Fibroblast of lung (primary cell): ENCODE measurements around the gene DPYD. TPM values are rescaled to one million over a fixed set of nuclear protein-coding genes. Genes with fewer than 3 reads are reported as not detected.

ENCODE experiments used
- DNase-seq, 2 donors: peaks; one replicate each; pipeline versions ENCODE4 v3.0.0 to v3.0.0-alpha.2; 2010; ENCODE audit warnings: low read depth in 2 of 2
- H2AFZ ChIP-seq: 2 replicates; pipeline ENCODE4 v1.5.1; 2012; ENCODE audit warnings: low read length, control low read depth, inconsistent platforms
- H3K27ac ChIP-seq: 2 replicates; pipeline ENCODE4 v1.5.1; 2011; ENCODE audit warnings: low read length, control low read depth; ENCODE audit not compliant: insufficient read depth
- H3K27me3 ChIP-seq: 2 replicates; pipeline ENCODE4 v1.5.1; 2011; ENCODE audit warnings: mild to moderate bottlenecking, low read length; ENCODE audit not compliant: control insufficient read depth, insufficient read depth
- H3K36me3 ChIP-seq: 2 replicates; pipeline ENCODE4 v1.5.1; 2011; ENCODE audit warnings: low read length; ENCODE audit not compliant: control insufficient read depth, insufficient read depth
- H3K4me1 ChIP-seq: 2 replicates; pipeline ENCODE4 v1.5.1; 2011; ENCODE audit warnings: low read length; ENCODE audit not compliant: control insufficient read depth, insufficient read depth; ENCODE audit errors: extremely low read depth
- H3K4me2 ChIP-seq: 2 replicates; pipeline ENCODE4 v1.5.1; 2011; ENCODE audit warnings: low read length, control low read depth; ENCODE audit not compliant: insufficient read depth; ENCODE audit errors: extremely low read depth
- H3K4me3 ChIP-seq, 4 experiments: fragments of 200-600 bp in 1 of 4; sonication (generic) in 1 of 4; replicated peaks in 1 of 4; 2 replicates each; pipeline ENCODE4 v1.5.1; 2011 to 2016; ENCODE audit warnings: low read length in 4 of 4, low read depth in 3 of 4, mild to moderate bottlenecking in 3 of 4, control low read depth in 2 of 4, inconsistent platforms in 1 of 4, mixed read lengths in 1 of 4; ENCODE audit not compliant: insufficient read depth in 1 of 4; ENCODE audit errors: control extremely low read depth in 1 of 4
- H3K79me2 ChIP-seq: 2 replicates; pipeline ENCODE4 v1.5.1; 2012; ENCODE audit warnings: mild to moderate bottlenecking, low read length, inconsistent platforms; ENCODE audit not compliant: control insufficient read depth, insufficient read depth
- H3K9ac ChIP-seq: 2 replicates; pipeline ENCODE4 v1.5.1; 2011; ENCODE audit warnings: mild to moderate bottlenecking, low read length, control low read depth; ENCODE audit not compliant: insufficient read depth
- H3K9me3 ChIP-seq: 2 replicates; pipeline ENCODE4 v1.5.1; 2012; ENCODE audit warnings: low read depth, low read length; ENCODE audit not compliant: control insufficient read depth, insufficient read depth
- H4K20me1 ChIP-seq: 2 replicates; pipeline ENCODE4 v1.5.1; 2011; ENCODE audit warnings: low read length; ENCODE audit not compliant: control insufficient read depth, insufficient read depth; ENCODE audit errors: extremely low read depth
- EZH2 ChIP-seq: IDR thresholded peaks from 2 replicates; pipeline ENCODE4 v1.5.1; 2012; ENCODE audit warnings: low read length, control low read depth, mild to moderate bottlenecking; ENCODE audit errors: missing control alignments
- polyA plus RNA-seq, 2 donors: library from polyadenylated mRNA; depleted of rRNA in 1 of 2; stranded (reverse) in 1 of 2; unstranded in 1 of 2; fragments of >200 nt; gene quantifications; 2 replicates each; pipeline ENCODE4 v1.2.1, GENCODE V29; 2011 to 2012; ENCODE audit warnings: missing spikeins in 1 of 2
- total RNA-seq: library from RNA; depleted of rRNA; stranded (reverse); fragments of >200 nt; gene quantifications from 2 replicates; pipeline ENCODE4 v1.2.1, GENCODE V29; 2014
- TF ChIP-seq, protein P1 (sequence below), 2 donors: IDR thresholded peaks in 1 of 2; conservative IDR thresholded peaks in 1 of 2; 1 replicate in 1 of 2; 2 replicates in 1 of 2; pipeline ENCODE4 v1.5.1; 2011 to 2012; ENCODE audit warnings: low read length in 2 of 2, control low read depth in 1 of 2, inconsistent platforms in 1 of 2, low read depth in 1 of 2, mild to moderate bottlenecking in 1 of 2

Gene DPYD
- total and polyA plus RNA-seq, 2 donors (not counting 1 experiment from before 2014, with no cell fraction given), result 32.0 to 63.1 TPM

DNA sequence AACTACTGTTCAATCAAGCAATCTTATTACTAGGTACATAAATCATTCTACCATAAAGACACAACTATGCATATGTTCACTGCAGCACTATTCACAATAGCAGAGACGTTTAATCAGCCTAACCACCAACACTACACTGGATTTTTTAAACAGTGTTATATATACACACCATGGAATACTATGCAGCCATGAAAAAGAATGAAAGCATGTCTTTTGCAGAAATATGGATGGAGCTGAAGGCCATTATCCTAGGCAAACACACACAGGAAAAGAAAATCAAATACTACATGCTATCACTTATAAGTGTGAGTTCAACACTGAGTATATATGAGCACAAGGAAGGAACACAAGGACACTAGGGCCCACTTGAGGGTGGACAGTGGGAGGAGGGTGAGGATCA lies 159.2 kb downstream of the DPYD start:
- Histone ChIP-seq H3K4me1 (no peaks in the 10 kb centered on the region), H3K9me3 (no peaks in the 10 kb centered on the region), H3K9ac (no peak overlapping the region), H2AFZ (no peak overlapping the region), H3K4me2 (no peak overlapping the region), H4K20me1 (no peaks in the 10 kb centered on the region), H3K79me2 (no peaks in the 10 kb centered on the region), H3K36me3 (no peaks in the 10 kb centered on the region), H3K27me3 (no peaks in the 10 kb centered on the region), H3K4me3 (no peak overlapping the region), H3K27ac (no peak overlapping the region)
- DNase-seq, result no peak
- TF ChIP-seq EZH2, result no peak
- TF ChIP-seq, protein P1, sequence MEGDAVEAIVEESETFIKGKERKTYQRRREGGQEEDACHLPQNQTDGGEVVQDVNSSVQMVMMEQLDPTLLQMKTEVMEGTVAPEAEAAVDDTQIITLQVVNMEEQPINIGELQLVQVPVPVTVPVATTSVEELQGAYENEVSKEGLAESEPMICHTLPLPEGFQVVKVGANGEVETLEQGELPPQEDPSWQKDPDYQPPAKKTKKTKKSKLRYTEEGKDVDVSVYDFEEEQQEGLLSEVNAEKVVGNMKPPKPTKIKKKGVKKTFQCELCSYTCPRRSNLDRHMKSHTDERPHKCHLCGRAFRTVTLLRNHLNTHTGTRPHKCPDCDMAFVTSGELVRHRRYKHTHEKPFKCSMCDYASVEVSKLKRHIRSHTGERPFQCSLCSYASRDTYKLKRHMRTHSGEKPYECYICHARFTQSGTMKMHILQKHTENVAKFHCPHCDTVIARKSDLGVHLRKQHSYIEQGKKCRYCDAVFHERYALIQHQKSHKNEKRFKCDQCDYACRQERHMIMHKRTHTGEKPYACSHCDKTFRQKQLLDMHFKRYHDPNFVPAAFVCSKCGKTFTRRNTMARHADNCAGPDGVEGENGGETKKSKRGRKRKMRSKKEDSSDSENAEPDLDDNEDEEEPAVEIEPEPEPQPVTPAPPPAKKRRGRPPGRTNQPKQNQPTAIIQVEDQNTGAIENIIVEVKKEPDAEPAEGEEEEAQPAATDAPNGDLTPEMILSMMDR (conservative IDR thresholded peaks at IDR 0.05 in 1 of 2, IDR thresholded peaks at IDR 0.05 in 1 of 2; ENCODE audit: low read depth in 1 of 2, low read length in 2 of 2), result no peak

DNA sequence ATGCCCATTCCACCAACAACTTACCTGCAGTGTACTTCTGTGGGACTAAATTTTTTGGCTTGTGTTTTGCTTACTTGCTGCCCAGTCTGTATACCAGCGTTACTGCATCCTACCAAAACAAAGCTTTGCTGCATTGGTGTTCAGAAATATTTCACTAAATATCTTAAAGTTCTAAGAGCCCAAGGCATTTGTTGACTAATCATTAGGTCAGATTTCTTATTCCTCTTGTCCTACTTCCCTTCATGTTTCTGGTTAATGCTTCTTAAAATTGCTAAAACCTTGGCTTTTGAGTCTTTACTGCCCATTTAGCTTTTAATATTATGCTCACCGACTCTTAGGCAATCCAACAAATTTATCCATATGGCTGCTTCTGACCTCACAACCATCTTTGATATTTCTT lies 161.8 kb downstream of the DPYD start:
- Histone ChIP-seq H2AFZ (no peak overlapping the region), H3K79me2 (no peaks in the 10 kb centered on the region), H3K36me3 (no peaks in the 10 kb centered on the region), H3K4me3 (no peak overlapping the region), H4K20me1 (no peaks in the 10 kb centered on the region), H3K4me2 (no peak overlapping the region), H3K9ac (no peak overlapping the region), H3K4me1 (no peaks in the 10 kb centered on the region), H3K9me3 (no peaks in the 10 kb centered on the region), H3K27me3 (no peaks in the 10 kb centered on the region), H3K27ac (no peak overlapping the region)
- DNase-seq, result peak; percentile 15 to 40
- TF ChIP-seq, protein P1 (conservative IDR thresholded peaks at IDR 0.05 in 1 of 2, IDR thresholded peaks at IDR 0.05 in 1 of 2; ENCODE audit: low read depth in 1 of 2, low read length in 2 of 2), result no peak
- no peak for TF ChIP-seq EZH2

DNA sequence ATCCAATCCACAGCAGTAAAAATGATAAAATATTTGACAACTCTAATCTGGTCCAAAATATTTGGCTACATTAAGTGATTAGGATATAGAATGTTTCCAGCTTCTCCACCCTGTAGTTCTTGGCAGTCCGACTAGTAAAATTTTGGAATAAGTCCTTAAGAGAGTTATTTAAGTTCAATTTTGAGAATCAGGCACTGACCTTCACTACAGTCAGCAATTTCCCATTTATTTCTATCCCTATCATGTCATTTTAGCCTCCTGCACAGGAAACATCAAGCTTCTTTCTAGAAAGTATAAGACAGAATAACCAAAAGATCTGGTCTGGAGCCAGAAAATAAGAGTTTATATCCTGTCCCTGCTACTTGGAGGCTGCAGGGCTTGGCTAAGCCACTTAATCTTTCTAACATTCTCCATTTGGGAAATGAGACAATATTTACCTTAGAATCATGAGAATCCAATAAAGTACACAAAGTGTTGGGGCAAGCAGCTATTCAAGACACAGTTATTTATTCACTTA lies 162.2 kb downstream of the DPYD start:
- no peaks in the 10 kb centered on the region for H3K79me2 ChIP-seq
- no peak overlapping the region for H3K9ac ChIP-seq
- no peak overlapping the region for H2AFZ ChIP-seq
- DNase-seq, result peak; percentile 27 to 65
- no peaks in the 10 kb centered on the region for H3K36me3 ChIP-seq
- H3K27me3 ChIP-seq, result no peaks in the 10 kb centered on the region
- H3K4me2 ChIP-seq, result no peak overlapping the region
- no peak overlapping the region for H3K27ac ChIP-seq
- no peaks in the 10 kb centered on the region for H4K20me1 ChIP-seq
- H3K9me3 ChIP-seq, result no peaks in the 10 kb centered on the region
- H3K4me1 ChIP-seq, result no peaks in the 10 kb centered on the region
- H3K4me3 ChIP-seq, result no peak overlapping the region
- TF ChIP-seq EZH2, result no peak
- TF ChIP-seq, protein P1 (conservative IDR thresholded peaks at IDR 0.05 in 1 of 2, IDR thresholded peaks at IDR 0.05 in 1 of 2; ENCODE audit: low read depth in 1 of 2, low read length in 2 of 2), result no peak
